GM23338 (cell line): ENCODE results near the gene GTPBP8. TPM values are rescaled to one million over a fixed set of nuclear protein-coding genes. Genes with fewer than 3 reads are reported as not detected.

Experiments used
- ATAC-seq: fragments of 200-7000 bp; cut with Tn5 transposase; 3 replicates; pipeline ENCODE4 v1.9.1; 2020
- DNase-seq: peaks from one replicate; pipeline ENCODE4 v3.0.0-alpha.2; 2015; ENCODE audit warnings: low spot score
- H2AFZ ChIP-seq: fragments of 200-600 bp; sonication (generic); 2 replicates; pipeline ENCODE4 v1.8.0; 2016; ENCODE audit warnings: antibody characterized with exemption, mild to moderate bottlenecking, moderate library complexity
- H3F3A ChIP-seq: fragments of 200-600 bp; sonication (generic); replicated peaks from 2 replicates; pipeline ENCODE4 v1.8.0; 2017; ENCODE audit warnings: antibody characterized with exemption, mixed run types, low read depth
- H3K27ac ChIP-seq: fragments of 200-600 bp; sonication (generic); 2 replicates; pipeline ENCODE4 v1.6.1; 2016; ENCODE audit warnings: low read depth
- H3K27me3 ChIP-seq: fragments of 200-600 bp; sonication (generic); 2 replicates; pipeline ENCODE4 v1.8.0; 2016; ENCODE audit warnings: mild to moderate bottlenecking, mixed run types, moderate library complexity; ENCODE audit not compliant: insufficient read depth
- H3K36me3 ChIP-seq: fragments of 200-600 bp; sonication (generic); 2 replicates; pipeline ENCODE4 v1.8.0; 2016; ENCODE audit warnings: mild to moderate bottlenecking; ENCODE audit not compliant: insufficient read depth
- H3K4me1 ChIP-seq: fragments of 200-600 bp; sonication (generic); 2 replicates; pipeline ENCODE4 v1.8.0; 2016; ENCODE audit warnings: mild to moderate bottlenecking, moderate library complexity; ENCODE audit not compliant: insufficient read depth
- H3K4me2 ChIP-seq: fragments of 200-600 bp; sonication (generic); 2 replicates; pipeline ENCODE4 v1.7.1; 2017; ENCODE audit warnings: mixed run types
- H3K4me3 ChIP-seq: fragments of 200-600 bp; sonication (generic); 2 replicates; pipeline ENCODE4 v1.6.1; 2016; ENCODE audit warnings: mixed run types
- H3K79me2 ChIP-seq: fragments of 200-600 bp; sonication (generic); replicated peaks from 2 replicates; pipeline ENCODE4 v1.8.0; 2017; ENCODE audit warnings: mild to moderate bottlenecking; ENCODE audit not compliant: insufficient read depth
- H3K9me2 ChIP-seq: fragments of 200-600 bp; sonication (generic); 2 replicates; pipeline ENCODE4 v1.8.0; 2017; ENCODE audit not compliant: insufficient read depth
- H4K20me1 ChIP-seq: fragments of 200-600 bp; sonication (generic); replicated peaks from 2 replicates; pipeline ENCODE4 v1.8.0; 2017; ENCODE audit warnings: mild to moderate bottlenecking; ENCODE audit not compliant: insufficient read depth
- H3K27ac Mint-ChIP-seq: 2 replicates; pipeline ENCODE4 v1.8.0; 2020; ENCODE audit warnings: inconsistent platforms, mild to moderate bottlenecking, moderate library complexity, mixed read lengths
- H3K27me3 Mint-ChIP-seq: 3 replicates; pipeline ENCODE4 v1.8.0; 2022; ENCODE audit warnings: low read depth, mild to moderate bottlenecking, moderate library complexity, mixed read lengths, inconsistent platforms; ENCODE audit not compliant: insufficient read depth, poor library complexity
- H3K36me3 Mint-ChIP-seq: 3 replicates; pipeline ENCODE4 v1.8.0; 2021; ENCODE audit warnings: low read depth, mild to moderate bottlenecking, inconsistent platforms, moderate library complexity, mixed read lengths
- H3K4me1 Mint-ChIP-seq: 3 replicates; pipeline ENCODE4 v1.8.0; 2020; ENCODE audit warnings: mild to moderate bottlenecking, inconsistent platforms, mixed read lengths
- H3K4me3 Mint-ChIP-seq: 3 replicates; pipeline ENCODE4 v1.8.0; 2021; ENCODE audit warnings: moderate library complexity, mild to moderate bottlenecking, inconsistent platforms, mixed read lengths
- H3K9me3 Mint-ChIP-seq: 3 replicates; pipeline ENCODE4 v1.8.0; 2020; ENCODE audit warnings: moderate library complexity, mild to moderate bottlenecking, inconsistent platforms, mixed read lengths
- CTCF ChIP-seq, 2 experiments: fragments of 200-600 bp in 1 of 2; sonication (generic) in 1 of 2; conservative IDR thresholded peaks; 2 replicates each; pipeline versions ENCODE4 v1.5.1 to v1.6.1; 2016 to 2017; ENCODE audit warnings: antibody characterized with exemption in 2 of 2, low read depth in 2 of 2, mild to moderate bottlenecking in 2 of 2, moderate library complexity in 1 of 2
- ETS1 ChIP-seq: IDR thresholded peaks from 2 replicates; pipeline ENCODE4 v1.6.1; 2016; ENCODE audit warnings: antibody characterized with exemption
- EZH2 ChIP-seq: fragments of 200-600 bp; sonication (generic); IDR thresholded peaks from one replicate; pipeline ENCODE4 v1.8.0; 2017; ENCODE audit warnings: antibody characterized with exemption, mild to moderate bottlenecking, low read depth; ENCODE audit not compliant: unreplicated experiment
- EZH2phosphoT487 ChIP-seq: fragments of 200-600 bp; sonication (generic); IDR thresholded peaks from one replicate; pipeline ENCODE4 v1.8.1; 2018; ENCODE audit warnings: antibody characterized with exemption; ENCODE audit not compliant: unreplicated experiment
- JUNB ChIP-seq: IDR thresholded peaks from one replicate; pipeline ENCODE4 v1.6.1; 2016; ENCODE audit warnings: antibody characterized with exemption; ENCODE audit not compliant: unreplicated experiment
- NANOG ChIP-seq: IDR thresholded peaks from 2 replicates; pipeline ENCODE4 v1.6.1; 2016; ENCODE audit warnings: antibody characterized with exemption, borderline replicate concordance
- POLR2AphosphoS5 ChIP-seq: IDR thresholded peaks from 2 replicates; pipeline ENCODE4 v1.6.1; 2016; ENCODE audit warnings: antibody characterized with exemption, low read depth
- ZNF114 ChIP-seq: fragments of 250-450 bp; sonication (Bioruptor Pico); IDR thresholded peaks from 2 replicates; pipeline ENCODE4 v1.5.0; 2020; ENCODE audit warnings: mild to moderate bottlenecking, moderate library complexity
- ZNF331 ChIP-seq: fragments of 250-450 bp; sonication (Bioruptor Pico); IDR thresholded peaks from 2 replicates; pipeline ENCODE4 v1.5.0; 2020; ENCODE audit warnings: low read depth, mild to moderate bottlenecking, moderate library complexity
- ZNF462 ChIP-seq: fragments of 250-450 bp; sonication (Bioruptor Pico); IDR thresholded peaks from 2 replicates; pipeline ENCODE4 v1.5.0; 2020; ENCODE audit warnings: mild to moderate bottlenecking, moderate library complexity
- polyA plus RNA-seq: library from polyadenylated mRNA; unstranded; fragments of >200 nt; fragmentation: Nextera tagmentation; extraction: Ambion mirVana; gene quantifications from 2 replicates; pipeline ENCODE4 v1.2.1, GENCODE V29; 2016
- total RNA-seq: library from RNA; depleted of rRNA; stranded (reverse); fragments of >200 nt; shearing (Covaris generic); gene quantifications from 2 replicates; pipeline ENCODE4 v1.2.3, GENCODE V29; 2014

Gene GTPBP8
- total and polyA plus RNA-seq, 2 experiments from 2014 or later = 39.9 to 47.1 TPM

- no peaks in the 10 kb centered on the region for H3K79me2 ChIP-seq
- peaks cover 2% of the 10 kb centered on the region for H3K27me3 Mint-ChIP-seq
- no peak overlapping the region for H3K27ac ChIP-seq
- peaks cover 11% of the 10 kb centered on the region; the same call in 2 of the 3 replicates for H3K4me1 Mint-ChIP-seq
- TF ChIP-seq JUNB (no peak), CTCF (conservative IDR thresholded peaks at IDR 0.05; ENCODE audit: low read depth in 2 of 2) (no peak), ZNF462 (CRISPR knock-in tag) (no peak), POLR2AphosphoS5 (no peak), EZH2phosphoT487 (no peak), ZNF331 (no peak), ETS1 (no peak), NANOG (no peak), ZNF114 (CRISPR knock-in tag) (no peak), EZH2 (no peak)
- peaks cover 17% of the 10 kb centered on the region for H3K36me3 Mint-ChIP-seq
- no peaks in the 10 kb centered on the region for H3K27me3 ChIP-seq
- H3K4me3 Mint-ChIP-seq = no peak overlapping the region
- H3F3A ChIP-seq = no peaks in the 10 kb centered on the region
- H3K9me3 Mint-ChIP-seq = peaks cover 21% of the 10 kb centered on the region
- no peak overlapping the region for H3K27ac Mint-ChIP-seq
- no peak overlapping the region for H2AFZ ChIP-seq
- DNase-seq (no peak), ATAC-seq (no peak)
- H4K20me1 ChIP-seq = no peaks in the 10 kb centered on the region
- no peak overlapping the region for H3K4me2 ChIP-seq
- no peak overlapping the region for H3K4me3 ChIP-seq
- H3K4me1 ChIP-seq = no peaks in the 10 kb centered on the region; the same call in 1 of the 2 replicates
- H3K36me3 ChIP-seq = no peaks in the 10 kb centered on the region
- no peaks in the 10 kb centered on the region for H3K9me2 ChIP-seq
Observed at GRCh38 chr3:112963683-112964082, 27.1 kb upstream of the GTPBP8 start.
